H1 (cell line): ENCODE results near the gene C1orf174. TPM values are rescaled to one million over a fixed set of nuclear protein-coding genes. Genes with fewer than 3 reads are reported as not detected.

Experiments
- ASH2L ChIP-seq: fragments of 200-600, 300-600 bp; sonication (generic); IDR thresholded peaks from one replicate; pipeline ENCODE4 v1.7.1; 2017; ENCODE audit warnings: low read length
- BACH1 ChIP-seq: IDR thresholded peaks from 2 replicates; pipeline ENCODE4 v1.6.1; 2012; ENCODE audit warnings: low read length, improper control_type of control experiment
- CHD2 ChIP-seq: IDR thresholded peaks from 2 replicates; pipeline ENCODE4 v1.6.1; 2012; ENCODE audit warnings: low read length, improper control_type of control experiment
- CTCF ChIP-seq, 3 experiments: IDR thresholded peaks; 1 replicate in 2 of 3; 2 replicates in 1 of 3; pipeline versions ENCODE4 v1.5.1 to v1.6.1; 2011; ENCODE audit warnings: low read length in 3 of 3, mild to moderate bottlenecking in 3 of 3, inconsistent platforms in 2 of 3, low read depth in 1 of 3, moderate library complexity in 1 of 3; ENCODE audit not compliant: insufficient read depth in 1 of 3; ENCODE audit errors: control extremely low read depth in 1 of 3
- EGR1 ChIP-seq: IDR thresholded peaks from 2 replicates; pipeline ENCODE4 v1.6.1; 2011; ENCODE audit warnings: low read depth, low read length, borderline replicate concordance
- EZH2 ChIP-seq: fragments of 200-600 bp; sonication (generic); IDR thresholded peaks from 2 replicates; pipeline ENCODE4 v1.7.1; 2012; ENCODE audit warnings: low read depth, mild to moderate bottlenecking, moderate library complexity, low read length, inconsistent platforms; ENCODE audit not compliant: severe bottlenecking
- HDAC6 ChIP-seq: IDR thresholded peaks from one replicate; pipeline ENCODE4 v1.7.1; 2012; ENCODE audit warnings: low read depth, mild to moderate bottlenecking, inconsistent platforms, low read length, moderate library complexity
- JUND ChIP-seq: IDR thresholded peaks from 2 replicates; pipeline ENCODE4 v1.6.1; 2011; ENCODE audit warnings: mild to moderate bottlenecking, improper control_type of control experiment, low read length
- PHF8 ChIP-seq: fragments of 200-600 bp; sonication (generic); conservative IDR thresholded peaks from 2 replicates; pipeline ENCODE4 v1.7.1; 2012; ENCODE audit warnings: low read depth, mild to moderate bottlenecking, inconsistent platforms, low read length, moderate library complexity
- POLR2AphosphoS5 ChIP-seq: IDR thresholded peaks from 2 replicates; pipeline ENCODE4 v1.6.1; 2011; ENCODE audit warnings: low read depth, low read length
- SIN3A ChIP-seq, 2 experiments: IDR thresholded peaks in 1 of 2; conservative IDR thresholded peaks in 1 of 2; 2 replicates each; pipeline ENCODE4 v1.6.1; 2011 to 2012; ENCODE audit warnings: low read length in 2 of 2, improper control_type of control experiment in 1 of 2, low read depth in 1 of 2, mild to moderate bottlenecking in 1 of 2
- SIX5 ChIP-seq: IDR thresholded peaks from 2 replicates; pipeline ENCODE4 v1.6.1; 2011; ENCODE audit warnings: mild to moderate bottlenecking, low read depth, low read length
- SP2 ChIP-seq: IDR thresholded peaks from 2 replicates; pipeline ENCODE4 v1.6.1; 2012; ENCODE audit warnings: mild to moderate bottlenecking, low read length, inconsistent platforms
- SRF ChIP-seq: IDR thresholded peaks from 2 replicates; pipeline ENCODE4 v1.6.1; 2011; ENCODE audit warnings: mild to moderate bottlenecking, low read depth, low read length, moderate library complexity
- SUZ12 ChIP-seq: fragments of 200-600 bp; sonication (generic); IDR thresholded peaks from 2 replicates; pipeline ENCODE4 v1.6.1; 2012; ENCODE audit warnings: mild to moderate bottlenecking, inconsistent platforms, low read length, moderate library complexity, mixed read lengths
- TAF1 ChIP-seq: IDR thresholded peaks from 2 replicates; pipeline ENCODE4 v1.6.1; 2011; ENCODE audit warnings: mild to moderate bottlenecking, low read depth, low read length
- polyA plus RNA-seq, 7 experiments: library from polyadenylated mRNA; depleted of rRNA in 3 of 7; stranded (reverse) in 5 of 7; unstranded in 2 of 7; fragments of >200 nt in 5 of 7; fragments of 200-250 nt in 2 of 7; gene quantifications; 1 replicate in 5 of 7; 2 replicates in 1 of 7; 4 replicates in 1 of 7; pipeline versions ENCODE4 v1.2.1 to v1.2.3, GENCODE V29; 2011 to 2013; ENCODE audit warnings: missing spikeins in 2 of 7, mixed read lengths in 2 of 7
- total RNA-seq: library from RNA; stranded (reverse); fragmentation: NEBNext Ultra II Directional; extraction: Animal tissue kit (Norgen Biotek cat#: 25700); gene quantifications from 2 replicates; pipeline ENCODE4 v1.2.1, GENCODE V29; 2021

Gene C1orf174
- total and polyA plus RNA-seq, 2 of the 8 experiments (the other 6 are each of a cell fraction or from before 2014, with no cell fraction given), result 28.4 to 32.4 TPM

GRCh38 chr1:3899754-3900149 is 320 bp downstream of the C1orf174 start (continued):
- no peak for TF ChIP-seq HDAC6
- peak; percentile 50 for TF ChIP-seq ASH2L
- peak; percentile 52; the same call in 1 of the 2 replicates for TF ChIP-seq BACH1
- no peak for TF ChIP-seq EGR1
- 0 out of 2 replicates have a peak, but pooled peaks have one; percentile 9 for TF ChIP-seq JUND
- peak; percentile 75; the same call in 1 of the 2 replicates for TF ChIP-seq PHF8
- TF ChIP-seq CHD2, result no peak
- TF ChIP-seq SUZ12, result no peak
- no peak for TF ChIP-seq SRF
- TF ChIP-seq SIN3A (conservative IDR thresholded peaks at IDR 0.05 in 1 of 2, IDR thresholded peaks at IDR 0.05 in 1 of 2; ENCODE audit: low read depth in 1 of 2, low read length in 2 of 2), result peak in 1 of 2 experiments; percentile 38; a peak in 1 of 4 replicates
- TF ChIP-seq CTCF (IDR thresholded peaks at IDR 0.05; ENCODE audit: control extremely low read depth in 1 of 3, insufficient read depth in 1 of 3, low read depth in 1 of 3, low read length in 3 of 3), result peak in 2 of 3 experiments; percentile 25 to 36; a peak in 2 of 4 replicates
- no peak for TF ChIP-seq SIX5
- TF ChIP-seq EZH2, result no peak
- TF ChIP-seq TAF1, result no peak
- no peak for TF ChIP-seq SP2
- TF ChIP-seq POLR2AphosphoS5, result no peak
